ENCODE results near the gene KIF22. TPM values are rescaled to one million over a fixed set of nuclear protein-coding genes. Genes with fewer than 3 reads are reported as not detected.

KIF22 gene
- total and polyA plus RNA-seq, 9 of the 15 experiments (the other 6 are each of a cell fraction or from before 2014, with no cell fraction given) = 8.7 to 232 (median 131) TPM

- DNase-seq (ENCODE audit: extremely low read depth in 1 of 4, low spot score in 3 of 4) (no peak), ATAC-seq (no peak), FAIRE-seq (no peak)
- peaks cover 2 to 13% of the 10 kb centered on the region in 2 experiments; a peak in 3 of 5 replicates for H3K27me3 ChIP-seq (ENCODE audit: control insufficient read depth in 2 of 2, insufficient read depth in 2 of 2, low read length in 2 of 2)
- H3K9ac ChIP-seq (ENCODE audit: insufficient read depth in 1 of 2, low read depth in 2 of 2, low read length in 2 of 2) = no peak overlapping the region
- no peaks in the 10 kb centered on the region for H3K9me3 ChIP-seq (replicated peaks; ENCODE audit: control insufficient read depth, insufficient read depth, low read depth, low read length)
- H3K4me3 ChIP-seq = no peak overlapping the region
- POLR2A ChIA-PET = no interaction called here
- intact Hi-C loops (cut with micrococcal nuclease) (no loop called here), in situ Hi-C loops (cut with MboI) (no loop called here)
- no peaks in the 10 kb centered on the region for H3K9me1 ChIP-seq (ENCODE audit: control insufficient read depth, insufficient read depth, low read length)
- H3K4me1 ChIP-seq (replicated peaks in 1 of 2; ENCODE audit: control insufficient read depth in 2 of 2, insufficient read depth in 2 of 2, low read length in 2 of 2) = peaks cover 0 to 6% of the 10 kb centered on the region in 2 experiments; a peak in 2 of 5 replicates
- H3K27ac ChIP-seq (ENCODE audit: extremely low read depth, low read depth, low read length) = no peak overlapping the region
- no peaks in the 10 kb centered on the region for H3K79me2 ChIP-seq (ENCODE audit: control insufficient read depth, insufficient read depth, low read length)
- no TSS peak for BruUV-seq (replicated peaks)
- H3K36me3 ChIP-seq (ENCODE audit: control insufficient read depth, insufficient read depth, low read length) = no peaks in the 10 kb centered on the region
- no peak overlapping the region for H3K4me2 ChIP-seq (ENCODE audit: insufficient read depth, low read length)
- CTCF ChIA-PET (ENCODE audit: low intra/inter-chr PET ratio) = no interaction called here
- no peak overlapping the region for H2AFZ ChIP-seq (ENCODE audit: low read depth, low read length)
- 8% methylated on average over 2 of the region's 2 CpGs for WGBS (ENCODE audit: insufficient coverage, low coverage, missing lambda C conversion rate)
- no peaks in the 10 kb centered on the region for H4K20me1 ChIP-seq (replicated peaks; ENCODE audit: control insufficient read depth, insufficient read depth, low read length)
- TF ChIP-seq HDAC8 (tag; IDR thresholded peaks at IDR 0.05) = no peak
- no peak for TF ChIP-seq NCOA1 (IDR thresholded peaks at IDR 0.05; ENCODE audit: low read depth)
- no peak for TF ChIP-seq FOXP1 (CRISPR knock-in tag; IDR thresholded peaks at IDR 0.05)
- TF ChIP-seq ZNF12 (CRISPR knock-in tag; IDR thresholded peaks at IDR 0.05) = no peak
- TF ChIP-seq ETV5 (CRISPR knock-in tag; IDR thresholded peaks at IDR 0.05; ENCODE audit: low read depth) = no peak
- TF ChIP-seq, protein P1, sequence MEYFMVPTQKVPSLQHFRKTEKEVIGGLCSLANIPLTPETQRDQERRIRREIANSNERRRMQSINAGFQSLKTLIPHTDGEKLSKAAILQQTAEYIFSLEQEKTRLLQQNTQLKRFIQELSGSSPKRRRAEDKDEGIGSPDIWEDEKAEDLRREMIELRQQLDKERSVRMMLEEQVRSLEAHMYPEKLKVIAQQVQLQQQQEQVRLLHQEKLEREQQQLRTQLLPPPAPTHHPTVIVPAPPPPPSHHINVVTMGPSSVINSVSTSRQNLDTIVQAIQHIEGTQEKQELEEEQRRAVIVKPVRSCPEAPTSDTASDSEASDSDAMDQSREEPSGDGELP (CRISPR knock-in tag; IDR thresholded peaks at IDR 0.05; ENCODE audit: borderline replicate concordance) = no peak
- no peak for TF ChIP-seq MBD2 (IDR thresholded peaks at IDR 0.05; ENCODE audit: borderline replicate concordance, low read depth)
- TF ChIP-seq, protein P2, sequence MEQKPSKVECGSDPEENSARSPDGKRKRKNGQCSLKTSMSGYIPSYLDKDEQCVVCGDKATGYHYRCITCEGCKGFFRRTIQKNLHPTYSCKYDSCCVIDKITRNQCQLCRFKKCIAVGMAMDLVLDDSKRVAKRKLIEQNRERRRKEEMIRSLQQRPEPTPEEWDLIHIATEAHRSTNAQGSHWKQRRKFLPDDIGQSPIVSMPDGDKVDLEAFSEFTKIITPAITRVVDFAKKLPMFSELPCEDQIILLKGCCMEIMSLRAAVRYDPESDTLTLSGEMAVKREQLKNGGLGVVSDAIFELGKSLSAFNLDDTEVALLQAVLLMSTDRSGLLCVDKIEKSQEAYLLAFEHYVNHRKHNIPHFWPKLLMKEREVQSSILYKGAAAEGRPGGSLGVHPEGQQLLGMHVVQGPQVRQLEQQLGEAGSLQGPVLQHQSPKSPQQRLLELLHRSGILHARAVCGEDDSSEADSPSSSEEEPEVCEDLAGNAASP (IDR thresholded peaks at IDR 0.05) = no peak
- no peak for TF ChIP-seq RBM22 (IDR thresholded peaks at IDR 0.05; ENCODE audit: low read depth, low read length, poor library complexity, severe bottlenecking)
- TF ChIP-seq NR3C1 (CRISPR knock-in tag; IDR thresholded peaks at IDR 0.05) = no peak
- no peak for TF ChIP-seq HNRNPH1 (optimal IDR thresholded peaks at IDR 0.05; ENCODE audit: low read depth, low read length)
- TF ChIP-seq ZSCAN32 (CRISPR knock-in tag; IDR thresholded peaks at IDR 0.05) = no peak
Measured at GRCh38 chr16:29831490-29831889, 40.9 kb downstream of the KIF22 start.

Measured in K562 (cell line).